ENCODE results near the gene SETD2. TPM values are rescaled to one million over a fixed set of nuclear protein-coding genes. Genes with fewer than 3 reads are reported as not detected.

The SETD2 gene
- total RNA-seq, 1 experiment from 2014 or later, result 38.0 TPM

DNA sequence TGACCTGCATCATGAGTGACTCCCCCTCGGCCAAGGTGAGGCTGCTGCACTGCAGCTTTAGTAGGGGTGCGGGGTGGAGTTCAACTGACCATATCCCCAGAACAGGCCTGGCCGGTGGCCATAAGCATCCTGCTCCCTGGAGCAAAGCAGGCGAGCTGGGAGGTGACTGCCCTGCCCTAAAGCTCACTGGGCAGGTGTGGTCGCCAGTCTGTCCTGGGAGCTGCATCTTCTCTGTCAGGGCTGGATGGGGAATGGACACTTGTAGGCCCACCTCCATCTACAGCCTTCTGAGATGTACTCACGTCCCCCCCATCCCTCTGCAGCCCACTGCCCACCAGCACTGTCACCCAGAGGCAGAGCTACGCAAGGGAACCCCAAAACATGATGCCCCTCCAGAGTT, 169.9 kb downstream of the SETD2 start:
- CTCF ChIA-PET, result no interaction called here

DNA sequence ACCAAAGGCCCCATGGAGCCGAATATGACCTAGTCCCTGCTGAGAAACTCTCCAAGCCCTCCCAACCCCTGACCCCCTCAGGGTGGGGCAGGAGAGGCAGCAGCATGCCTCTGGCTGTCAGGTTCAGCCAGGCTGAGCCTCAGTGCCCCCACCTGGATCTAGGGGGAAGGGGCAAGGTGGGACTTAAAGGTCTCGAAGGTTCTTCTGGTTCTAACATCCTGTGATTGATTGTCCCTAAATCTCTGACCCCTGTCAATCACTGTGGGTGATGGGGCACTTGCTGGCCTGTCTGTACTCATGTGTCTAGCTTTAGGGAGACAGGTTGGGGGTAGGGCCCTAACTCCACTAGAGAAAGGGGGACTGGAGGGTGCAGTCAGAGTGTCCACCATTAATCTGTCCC, 170.6 kb downstream of the SETD2 start:
- BruUV-seq (replicated peaks), result no TSS peak
- peaks cover 10% of the 10 kb centered on the region for H3K36me3 Mint-ChIP-seq (ENCODE audit: insufficient read depth, unreplicated experiment)
- no peak overlapping the region for H3K27ac Mint-ChIP-seq (ENCODE audit: low read depth, unreplicated experiment)
- POLR2A ChIA-PET, result no interaction called here
- no peak overlapping the region for H3K4me3 Mint-ChIP-seq (ENCODE audit: unreplicated experiment)
- H3K9me3 Mint-ChIP-seq (ENCODE audit: unreplicated experiment), result no peaks in the 10 kb centered on the region
- TF ChIP-seq CTCF (IDR thresholded peaks at IDR 0.05; ENCODE audit: unreplicated experiment), result no peak
- intact Hi-C loops (cut with micrococcal nuclease), result no loop called here
- no peak for DNase-seq (ENCODE audit: unreplicated experiment)
- no peaks in the 10 kb centered on the region for H3K27me3 Mint-ChIP-seq (ENCODE audit: insufficient read depth, unreplicated experiment)
- H3K4me1 Mint-ChIP-seq (ENCODE audit: insufficient read depth, unreplicated experiment), result peaks cover 5% of the 10 kb centered on the region
- CTCF ChIA-PET, result no interaction called here

More for the DNA sequence above, 169.9 kb downstream of the SETD2 start:
- intact Hi-C loops (cut with micrococcal nuclease), result no loop called here
- TF ChIP-seq CTCF (IDR thresholded peaks at IDR 0.05; ENCODE audit: unreplicated experiment), result no peak
- H3K36me3 Mint-ChIP-seq (ENCODE audit: insufficient read depth, unreplicated experiment), result peaks cover 9% of the 10 kb centered on the region
- no peaks in the 10 kb centered on the region for H3K27me3 Mint-ChIP-seq (ENCODE audit: insufficient read depth, unreplicated experiment)
- no peak for DNase-seq (ENCODE audit: unreplicated experiment)
- H3K9me3 Mint-ChIP-seq (ENCODE audit: unreplicated experiment), result no peaks in the 10 kb centered on the region
- POLR2A ChIA-PET, result no interaction called here
- no peak overlapping the region for H3K27ac Mint-ChIP-seq (ENCODE audit: low read depth, unreplicated experiment)
- H3K4me3 Mint-ChIP-seq (ENCODE audit: unreplicated experiment), result no peak overlapping the region
- peaks cover 5% of the 10 kb centered on the region for H3K4me1 Mint-ChIP-seq (ENCODE audit: insufficient read depth, unreplicated experiment)
- no TSS peak for BruUV-seq (replicated peaks)

GRCh38 chr3:46992231-46992630, 171.7 kb downstream of the SETD2 start:
- CTCF ChIA-PET, result interaction anchor here (0.7 to 1.0 kb wide), 2 partner anchors 70 to 83 kb away, joined by 3 read pairs; no protein-coding TSS in a partner anchor

GRCh38 chr3:46991406-46992165, 172.3 kb downstream of the SETD2 start:
- Mint-ChIP-seq H3K4me1 (ENCODE audit: insufficient read depth, unreplicated experiment) (peaks cover 6% of the 10 kb centered on the region), H3K27ac (ENCODE audit: low read depth, unreplicated experiment) (no peak overlapping the region), H3K36me3 (ENCODE audit: insufficient read depth, unreplicated experiment) (peaks cover 4% of the 10 kb centered on the region), H3K4me3 (ENCODE audit: unreplicated experiment) (no peak overlapping the region), H3K27me3 (ENCODE audit: insufficient read depth, unreplicated experiment) (no peaks in the 10 kb centered on the region), H3K9me3 (ENCODE audit: unreplicated experiment) (no peaks in the 10 kb centered on the region)
- no peak for TF ChIP-seq CTCF (IDR thresholded peaks at IDR 0.05; ENCODE audit: unreplicated experiment)
- ChIA-PET POLR2A (no interaction called here), CTCF (interaction anchor here (0.6 to 1.1 kb wide), 3 partner anchors 8 to 82 kb away, joined by 3 to 7 read pairs (median 4); no protein-coding TSS in a partner anchor)
- DNase-seq (ENCODE audit: unreplicated experiment), result no peak
- intact Hi-C loops (cut with micrococcal nuclease), result no loop called here
- BruUV-seq (replicated peaks), result no TSS peak

More at GRCh38 chr3:46992231-46992630, 171.7 kb downstream of the SETD2 start:
- POLR2A ChIA-PET, result no interaction called here
- intact Hi-C loops (cut with micrococcal nuclease), result no loop called here
- Mint-ChIP-seq H3K4me1 (ENCODE audit: insufficient read depth, unreplicated experiment) (peaks cover 5% of the 10 kb centered on the region), H3K9me3 (ENCODE audit: unreplicated experiment) (no peaks in the 10 kb centered on the region), H3K36me3 (ENCODE audit: insufficient read depth, unreplicated experiment) (peaks cover 8% of the 10 kb centered on the region), H3K27ac (ENCODE audit: low read depth, unreplicated experiment) (no peak overlapping the region), H3K4me3 (ENCODE audit: unreplicated experiment) (no peak overlapping the region), H3K27me3 (ENCODE audit: insufficient read depth, unreplicated experiment) (no peaks in the 10 kb centered on the region)
- no peak for DNase-seq (ENCODE audit: unreplicated experiment)
- no peak for TF ChIP-seq CTCF (IDR thresholded peaks at IDR 0.05; ENCODE audit: unreplicated experiment)
- BruUV-seq (replicated peaks), result no TSS peak
